ENCODE data around the gene E2F4.

DNA sequence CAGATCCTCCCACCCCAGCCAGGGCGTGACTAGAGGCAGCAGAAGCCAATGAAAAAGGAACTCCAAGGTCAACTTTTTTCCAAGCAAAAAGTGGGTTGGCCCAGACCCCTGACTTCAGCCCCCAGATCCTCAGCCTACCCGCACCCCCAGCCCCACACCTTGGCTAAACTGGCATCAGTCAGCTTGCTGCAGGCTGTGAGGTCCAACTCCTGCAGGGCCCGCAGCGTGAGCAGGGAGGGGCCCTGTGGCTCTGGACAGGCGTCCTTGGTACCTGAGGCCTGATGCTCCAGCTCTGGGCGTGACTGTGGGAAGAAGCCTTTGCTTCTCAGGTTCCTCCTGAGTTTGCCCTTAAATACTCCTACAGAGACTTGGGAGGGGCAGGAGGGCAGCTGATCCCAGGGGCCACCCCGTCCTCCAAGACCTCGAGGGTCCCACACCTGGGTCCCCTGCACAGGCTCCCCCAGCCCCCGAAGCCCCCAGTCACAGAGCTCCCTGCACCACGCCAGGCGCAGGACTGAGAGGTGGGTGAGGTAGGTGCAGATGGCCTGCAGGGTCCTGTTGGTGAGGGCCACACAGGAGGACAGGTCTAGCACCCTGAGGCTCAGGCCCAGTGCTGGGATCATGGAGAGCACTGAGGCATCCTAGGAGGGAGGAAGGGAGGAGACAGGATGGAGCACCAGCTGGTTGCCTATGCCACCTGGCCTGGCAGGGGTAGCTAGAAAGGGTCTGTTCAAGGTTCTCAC, 16.4 kb downstream of the E2F4 start:
- TF ChIP-seq, protein P1, sequence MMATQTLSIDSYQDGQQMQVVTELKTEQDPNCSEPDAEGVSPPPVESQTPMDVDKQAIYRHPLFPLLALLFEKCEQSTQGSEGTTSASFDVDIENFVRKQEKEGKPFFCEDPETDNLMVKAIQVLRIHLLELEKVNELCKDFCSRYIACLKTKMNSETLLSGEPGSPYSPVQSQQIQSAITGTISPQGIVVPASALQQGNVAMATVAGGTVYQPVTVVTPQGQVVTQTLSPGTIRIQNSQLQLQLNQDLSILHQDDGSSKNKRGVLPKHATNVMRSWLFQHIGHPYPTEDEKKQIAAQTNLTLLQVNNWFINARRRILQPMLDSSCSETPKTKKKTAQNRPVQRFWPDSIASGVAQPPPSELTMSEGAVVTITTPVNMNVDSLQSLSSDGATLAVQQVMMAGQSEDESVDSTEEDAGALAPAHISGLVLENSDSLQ (IDR thresholded peaks at IDR 0.05) = no peak
- TF ChIP-seq CEBPB (IDR thresholded peaks at IDR 0.05; ENCODE audit: borderline replicate concordance in 1 of 2, low read depth in 2 of 2, low read length in 2 of 2) (no peak), SP1 (IDR thresholded peaks at IDR 0.05; ENCODE audit: low read depth, low read length) (no peak), EP300 (IDR thresholded peaks at IDR 0.05; ENCODE audit: borderline replicate concordance in 1 of 2, control insufficient read depth in 1 of 2, low read depth in 2 of 2, low read length in 2 of 2) (no peak), SMC3 (IDR thresholded peaks at IDR 0.05; ENCODE audit: borderline replicate concordance, low read length) (no peak), EZH2 (IDR thresholded peaks at IDR 0.05; ENCODE audit: borderline replicate concordance, control insufficient read depth, low read depth, low read length) (no peak)
- TF ChIP-seq, protein P2, sequence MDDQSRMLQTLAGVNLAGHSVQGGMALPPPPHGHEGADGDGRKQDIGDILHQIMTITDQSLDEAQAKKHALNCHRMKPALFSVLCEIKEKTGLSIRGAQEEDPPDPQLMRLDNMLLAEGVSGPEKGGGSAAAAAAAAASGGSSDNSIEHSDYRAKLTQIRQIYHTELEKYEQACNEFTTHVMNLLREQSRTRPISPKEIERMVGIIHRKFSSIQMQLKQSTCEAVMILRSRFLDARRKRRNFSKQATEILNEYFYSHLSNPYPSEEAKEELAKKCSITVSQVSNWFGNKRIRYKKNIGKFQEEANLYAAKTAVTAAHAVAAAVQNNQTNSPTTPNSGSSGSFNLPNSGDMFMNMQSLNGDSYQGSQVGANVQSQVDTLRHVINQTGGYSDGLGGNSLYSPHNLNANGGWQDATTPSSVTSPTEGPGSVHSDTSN (IDR thresholded peaks at IDR 0.05; ENCODE audit: insufficient replicate concordance, low read depth, low read length) = no peak
- TF ChIP-seq, protein P3, sequence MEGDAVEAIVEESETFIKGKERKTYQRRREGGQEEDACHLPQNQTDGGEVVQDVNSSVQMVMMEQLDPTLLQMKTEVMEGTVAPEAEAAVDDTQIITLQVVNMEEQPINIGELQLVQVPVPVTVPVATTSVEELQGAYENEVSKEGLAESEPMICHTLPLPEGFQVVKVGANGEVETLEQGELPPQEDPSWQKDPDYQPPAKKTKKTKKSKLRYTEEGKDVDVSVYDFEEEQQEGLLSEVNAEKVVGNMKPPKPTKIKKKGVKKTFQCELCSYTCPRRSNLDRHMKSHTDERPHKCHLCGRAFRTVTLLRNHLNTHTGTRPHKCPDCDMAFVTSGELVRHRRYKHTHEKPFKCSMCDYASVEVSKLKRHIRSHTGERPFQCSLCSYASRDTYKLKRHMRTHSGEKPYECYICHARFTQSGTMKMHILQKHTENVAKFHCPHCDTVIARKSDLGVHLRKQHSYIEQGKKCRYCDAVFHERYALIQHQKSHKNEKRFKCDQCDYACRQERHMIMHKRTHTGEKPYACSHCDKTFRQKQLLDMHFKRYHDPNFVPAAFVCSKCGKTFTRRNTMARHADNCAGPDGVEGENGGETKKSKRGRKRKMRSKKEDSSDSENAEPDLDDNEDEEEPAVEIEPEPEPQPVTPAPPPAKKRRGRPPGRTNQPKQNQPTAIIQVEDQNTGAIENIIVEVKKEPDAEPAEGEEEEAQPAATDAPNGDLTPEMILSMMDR (IDR thresholded peaks at IDR 0.05 in 2 of 3, conservative IDR thresholded peaks at IDR 0.05 in 1 of 3; ENCODE audit: control insufficient read depth in 2 of 3, extremely low read depth in 1 of 3, insufficient read depth in 1 of 3, low read depth in 3 of 3, low read length in 3 of 3) = no peak
